HCT116 (cell line): ENCODE results near the gene CIBAR2.

Experiments used
- EZH2 ChIP-seq: fragments of 200-600 bp; sonication (generic); IDR thresholded peaks from 2 replicates; pipeline ENCODE4 v1.6.1; 2017; ENCODE audit warnings: antibody characterized with exemption, mixed run types
- EZH2phosphoT487 ChIP-seq: fragments of 200-600 bp; IDR thresholded peaks from 2 replicates; pipeline ENCODE4 v1.6.1; 2018; ENCODE audit warnings: antibody characterized with exemption, borderline replicate concordance
- JUND ChIP-seq: IDR thresholded peaks from 2 replicates; pipeline ENCODE4 v1.6.1; 2012
- POLR2A ChIP-seq: IDR thresholded peaks from 2 replicates; pipeline ENCODE4 v1.7.0; 2011; ENCODE audit warnings: borderline replicate concordance; ENCODE audit not compliant: insufficient read depth, insufficient read length; ENCODE audit errors: extremely low read depth
- YY1 ChIP-seq: IDR thresholded peaks from 2 replicates; pipeline ENCODE4 v1.6.1; 2011; ENCODE audit warnings: low read length, low read depth, moderate library complexity, mild to moderate bottlenecking; ENCODE audit not compliant: insufficient replicate concordance; ENCODE audit errors: extremely low read depth
- TF ChIP-seq, protein P1 (sequence below), 3 experiments: fragments of 200-600 bp in 1 of 3; sonication (generic) in 1 of 3; IDR thresholded peaks in 2 of 3; conservative IDR thresholded peaks in 1 of 3; 2 replicates each; pipeline ENCODE4 v1.5.1; 2012 to 2017; ENCODE audit warnings: low read depth in 2 of 3, low read length in 2 of 3, antibody characterized with exemption in 1 of 3, borderline replicate concordance in 1 of 3, control low read depth in 1 of 3, mild to moderate bottlenecking in 1 of 3, mixed read lengths in 1 of 3, mixed run types in 1 of 3, moderate library complexity in 1 of 3; ENCODE audit not compliant: insufficient read depth in 1 of 3

GRCh38 chr16:85052536-85052935 is 59.7 kb downstream of the CIBAR2 start:
- TF ChIP-seq JUND (no peak), EZH2phosphoT487 (no peak), POLR2A (no peak), EZH2 (no peak), YY1 (no peak)
- TF ChIP-seq, protein P1, sequence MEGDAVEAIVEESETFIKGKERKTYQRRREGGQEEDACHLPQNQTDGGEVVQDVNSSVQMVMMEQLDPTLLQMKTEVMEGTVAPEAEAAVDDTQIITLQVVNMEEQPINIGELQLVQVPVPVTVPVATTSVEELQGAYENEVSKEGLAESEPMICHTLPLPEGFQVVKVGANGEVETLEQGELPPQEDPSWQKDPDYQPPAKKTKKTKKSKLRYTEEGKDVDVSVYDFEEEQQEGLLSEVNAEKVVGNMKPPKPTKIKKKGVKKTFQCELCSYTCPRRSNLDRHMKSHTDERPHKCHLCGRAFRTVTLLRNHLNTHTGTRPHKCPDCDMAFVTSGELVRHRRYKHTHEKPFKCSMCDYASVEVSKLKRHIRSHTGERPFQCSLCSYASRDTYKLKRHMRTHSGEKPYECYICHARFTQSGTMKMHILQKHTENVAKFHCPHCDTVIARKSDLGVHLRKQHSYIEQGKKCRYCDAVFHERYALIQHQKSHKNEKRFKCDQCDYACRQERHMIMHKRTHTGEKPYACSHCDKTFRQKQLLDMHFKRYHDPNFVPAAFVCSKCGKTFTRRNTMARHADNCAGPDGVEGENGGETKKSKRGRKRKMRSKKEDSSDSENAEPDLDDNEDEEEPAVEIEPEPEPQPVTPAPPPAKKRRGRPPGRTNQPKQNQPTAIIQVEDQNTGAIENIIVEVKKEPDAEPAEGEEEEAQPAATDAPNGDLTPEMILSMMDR (IDR thresholded peaks at IDR 0.05 in 2 of 3, conservative IDR thresholded peaks at IDR 0.05 in 1 of 3; ENCODE audit: borderline replicate concordance in 1 of 3, insufficient read depth in 1 of 3, low read depth in 2 of 3, low read length in 2 of 3), result no peak
